Dermis microvascular lymphatic vessel endothelial cell (primary cell): ENCODE results near the gene GLB1L3. TPM values are rescaled to one million over a fixed set of nuclear protein-coding genes. Genes with fewer than 3 reads are reported as not detected.

Experiments
- DNase-seq, 2 donors: peaks; one replicate each; pipeline versions ENCODE4 v3.0.0 to v3.0.0-alpha.2; 2010; ENCODE audit warnings: low read depth in 2 of 2
- total RNA-seq: library from RNA; depleted of rRNA; stranded (reverse); fragments of >200 nt; gene quantifications from 2 replicates; pipeline ENCODE4 v1.2.1, GENCODE V29; 2014

GLB1L3 gene, protein sequence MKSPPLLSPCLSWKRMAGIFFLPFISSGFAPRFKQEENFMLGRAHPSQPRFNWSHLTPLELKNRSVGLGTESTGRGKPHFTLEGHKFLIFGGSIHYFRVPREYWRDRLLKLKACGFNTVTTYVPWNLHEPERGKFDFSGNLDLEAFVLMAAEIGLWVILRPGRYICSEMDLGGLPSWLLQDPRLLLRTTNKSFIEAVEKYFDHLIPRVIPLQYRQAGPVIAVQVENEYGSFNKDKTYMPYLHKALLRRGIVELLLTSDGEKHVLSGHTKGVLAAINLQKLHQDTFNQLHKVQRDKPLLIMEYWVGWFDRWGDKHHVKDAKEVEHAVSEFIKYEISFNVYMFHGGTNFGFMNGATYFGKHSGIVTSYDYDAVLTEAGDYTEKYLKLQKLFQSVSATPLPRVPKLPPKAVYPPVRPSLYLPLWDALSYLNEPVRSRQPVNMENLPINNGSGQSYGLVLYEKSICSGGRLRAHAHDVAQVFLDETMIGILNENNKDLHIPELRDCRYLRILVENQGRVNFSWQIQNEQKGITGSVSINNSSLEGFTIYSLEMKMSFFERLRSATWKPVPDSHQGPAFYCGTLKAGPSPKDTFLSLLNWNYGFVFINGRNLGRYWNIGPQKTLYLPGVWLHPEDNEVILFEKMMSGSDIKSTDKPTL
- not detected in 2 replicates for total RNA-seq

DNA sequence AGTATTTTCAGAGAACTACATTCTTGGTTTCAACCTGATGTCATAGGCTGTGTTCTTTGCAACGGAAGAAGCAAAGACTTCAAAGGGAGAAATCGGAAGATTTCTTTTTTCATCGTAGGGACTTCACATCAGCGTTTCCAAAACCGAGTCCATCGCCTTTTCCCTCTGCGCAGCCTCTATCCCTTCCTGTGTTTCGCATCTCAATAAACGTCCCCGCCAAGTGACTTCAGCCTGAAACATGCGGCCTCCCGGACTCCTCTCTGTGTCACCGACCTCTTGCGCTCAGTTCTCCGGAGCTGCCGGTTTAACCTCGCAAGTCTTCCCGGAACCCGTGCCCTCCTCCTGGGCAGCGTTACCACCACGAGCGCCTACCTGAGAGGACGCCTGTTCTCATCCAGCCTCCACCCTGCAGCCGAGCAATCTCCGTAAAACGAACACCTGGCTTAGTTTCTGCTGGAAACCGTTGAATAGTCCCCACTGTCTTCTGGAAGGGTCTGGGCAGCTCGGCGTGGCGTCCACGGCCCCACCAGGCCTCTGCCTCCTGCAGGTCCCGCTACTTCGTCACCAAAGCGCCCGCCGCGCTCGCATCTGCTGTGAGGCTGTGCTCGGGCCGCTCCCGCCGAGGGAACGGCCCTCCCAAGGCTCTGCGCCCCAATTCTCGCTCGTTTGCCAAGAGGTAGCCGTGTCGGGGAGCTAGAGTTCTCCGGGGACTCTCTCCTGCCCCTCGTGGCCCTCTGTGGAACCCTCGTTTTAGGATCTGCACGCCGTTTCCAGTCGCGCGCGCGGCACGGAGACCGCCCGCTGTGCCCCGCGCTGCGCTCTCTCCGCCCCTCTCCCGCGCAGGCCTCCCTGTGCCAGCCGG lies at the start of gene GLB1L3:
Gene GLB1L3 (plus strand): TSS at position 846 of the 862 bp plus-strand sequence. CDS start 362 bp downstream, outside the sequence.
- DNase-seq: peak in 1 of 2 donors; percentile 11

DNA sequence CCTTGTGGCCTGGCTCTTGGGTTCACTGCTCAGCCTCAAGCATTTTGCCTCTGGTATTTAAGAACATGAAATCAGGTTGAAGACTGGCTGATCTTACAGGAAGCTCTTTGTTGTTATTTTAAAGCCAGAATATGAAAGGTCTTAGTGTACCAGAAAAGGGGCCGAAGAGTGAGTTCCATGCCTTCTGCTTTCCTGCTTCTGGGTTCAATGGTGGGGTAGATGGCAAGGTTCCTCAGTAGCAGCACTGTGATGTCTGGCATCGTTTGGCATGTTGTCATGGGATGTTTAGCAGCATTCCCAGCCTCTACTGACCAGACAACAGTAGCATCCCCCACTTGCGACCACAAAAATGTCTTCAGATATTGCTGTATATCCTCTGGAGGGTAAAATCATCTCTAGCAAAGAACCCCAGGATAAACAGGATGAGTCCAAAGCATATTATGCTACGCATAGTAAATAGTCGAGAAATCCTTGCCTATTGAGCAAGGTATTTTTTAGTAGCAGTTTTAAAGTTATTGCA lies 49.3 kb upstream of the GLB1L3 start:
- DNase-seq: no peak

DNA sequence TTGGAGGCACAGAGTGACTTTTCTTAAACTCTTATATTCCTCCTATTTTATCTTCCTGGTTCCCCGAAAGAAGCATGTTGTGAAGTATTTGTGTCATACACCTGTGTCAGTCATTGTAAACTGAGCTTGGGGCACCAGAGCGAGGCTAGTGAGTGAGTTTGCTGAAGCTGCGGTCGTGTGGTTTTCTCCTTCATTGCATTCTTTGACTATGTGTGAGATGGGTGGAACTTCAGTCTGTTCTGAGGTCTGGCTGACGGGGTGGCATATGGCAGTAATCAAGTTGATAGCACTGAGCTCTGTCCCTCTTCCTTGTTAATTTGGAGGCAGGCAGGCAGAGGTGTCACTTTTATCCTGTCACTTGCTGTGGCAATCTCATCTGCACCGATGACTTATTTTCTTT lies 47.6 kb upstream of the GLB1L3 start:
- no peak for DNase-seq

GRCh38 chr11:134229126-134229790 lies 46.9 kb upstream of the GLB1L3 start:
- DNase-seq: no peak

- peak in 1 of 2 donors; percentile 37 for DNase-seq
Measured at GRCh38 chr11:134230339-134230738, 45.8 kb upstream of the GLB1L3 start.

- DNase-seq: no peak
Measured at GRCh38 chr11:134231958-134232659, 44.1 kb upstream of the GLB1L3 start.

GRCh38 chr11:134233729-134234179 lies 42.4 kb upstream of the GLB1L3 start:
- DNase-seq: no peak

GRCh38 chr11:134235399-134235798 lies 40.8 kb upstream of the GLB1L3 start:
- DNase-seq: peak in 1 of 2 donors; percentile 15

GRCh38 chr11:134236834-134237556 lies 39.2 kb upstream of the GLB1L3 start:
- no peak for DNase-seq

DNA sequence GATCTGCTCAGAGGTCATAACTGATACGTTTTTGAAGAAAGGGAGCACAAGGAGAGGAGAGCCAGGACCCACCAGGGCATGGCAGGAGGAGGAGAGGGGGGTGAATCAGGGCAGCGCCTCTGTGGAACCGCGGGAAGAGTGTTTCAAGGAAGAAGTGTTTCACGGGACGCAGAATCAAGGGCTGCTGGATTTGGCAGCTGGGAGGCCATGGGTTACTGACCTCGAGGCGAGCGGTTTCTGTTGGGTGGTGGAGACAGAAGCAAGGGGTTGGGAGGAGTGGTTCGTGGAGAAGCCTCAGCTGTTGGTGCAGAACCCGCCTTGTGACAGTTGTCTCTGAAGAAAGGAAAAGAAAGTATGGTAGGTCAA lies 38.6 kb upstream of the GLB1L3 start:
- DNase-seq: no peak

DNA sequence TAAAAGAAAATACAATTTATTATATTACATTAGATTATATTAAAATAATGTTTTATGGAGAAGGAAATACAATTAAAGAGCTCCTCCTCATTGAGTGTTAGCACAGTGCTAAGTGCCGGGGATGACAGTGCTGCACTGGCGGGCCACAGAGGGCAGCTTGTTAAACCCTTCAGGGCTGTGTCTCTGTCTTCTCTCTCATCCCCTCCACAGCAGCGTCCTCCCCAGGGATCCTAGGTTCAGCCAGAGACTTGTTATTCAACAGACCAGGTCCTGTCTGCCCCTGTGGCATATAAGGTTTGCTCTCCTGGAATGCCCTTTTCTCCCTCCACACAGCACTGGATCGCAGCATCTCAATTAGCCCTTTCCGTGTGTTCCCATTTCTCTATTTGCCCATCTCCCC lies 37.2 kb upstream of the GLB1L3 start:
- no peak for DNase-seq

DNA sequence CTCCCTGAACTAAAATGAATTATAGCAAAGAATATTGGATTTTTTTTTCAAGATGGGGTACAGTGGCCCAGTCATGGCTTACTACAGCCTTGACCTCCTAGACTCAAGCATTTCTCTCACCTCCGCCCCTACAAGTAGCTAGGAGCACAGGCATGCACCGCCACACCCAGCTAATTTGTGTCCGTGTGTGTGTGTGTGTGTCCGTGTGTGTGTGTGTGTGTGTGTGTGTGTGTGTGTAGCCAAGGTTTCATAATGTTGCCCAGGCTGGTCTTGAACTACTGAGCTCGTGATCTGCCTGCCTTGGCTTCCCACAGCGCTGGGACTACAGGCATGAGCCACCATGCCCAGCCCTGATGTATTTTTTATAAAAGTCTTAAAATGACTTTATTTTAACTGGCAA lies 35.6 kb upstream of the GLB1L3 start:
- DNase-seq: no peak

DNA sequence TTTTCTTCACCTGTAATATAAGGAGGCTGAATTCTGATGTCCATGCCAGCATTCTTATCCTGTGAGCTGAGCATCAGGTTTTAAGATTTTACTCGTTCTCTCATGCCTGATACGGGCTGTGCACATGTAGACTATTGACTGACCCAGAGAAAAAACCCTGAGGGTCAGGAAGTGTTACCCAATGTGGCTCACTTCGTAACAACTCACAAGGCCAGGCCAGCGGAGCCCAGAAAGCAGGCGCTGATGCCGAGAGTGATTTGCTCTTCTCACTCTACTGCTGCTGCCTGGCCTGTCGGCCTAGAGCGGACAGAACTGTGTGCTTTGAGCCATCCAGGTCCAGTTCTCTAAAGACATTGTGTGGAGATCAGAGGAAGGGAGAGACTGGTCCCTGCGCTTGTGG lies 33.8 kb upstream of the GLB1L3 start:
- DNase-seq: no peak

DNA sequence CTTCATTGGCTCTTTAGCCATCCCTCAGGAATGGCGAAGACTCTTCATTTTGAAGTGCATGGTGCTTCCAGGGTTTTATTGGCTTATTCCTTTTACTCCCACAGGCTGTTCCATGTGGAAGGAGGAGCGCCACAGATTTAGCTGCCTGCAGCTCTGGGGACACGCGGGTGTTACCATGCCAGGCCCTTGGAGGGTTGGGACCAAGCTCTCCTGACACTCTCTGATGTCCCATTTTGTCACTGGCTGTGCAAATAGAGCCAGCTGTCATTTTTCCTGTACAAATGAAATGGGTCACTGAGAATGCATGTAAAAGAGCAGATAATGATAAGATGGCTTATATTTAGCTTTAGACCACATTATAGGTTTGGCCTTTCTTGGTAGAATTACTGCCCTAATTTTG lies 32.3 kb upstream of the GLB1L3 start:
- DNase-seq: no peak

- DNase-seq: peak in 1 of 2 donors; percentile 57
Measured at GRCh38 chr11:134244593-134244992, 31.6 kb upstream of the GLB1L3 start.

- no peak for DNase-seq
Measured at GRCh38 chr11:134245434-134245833, 30.7 kb upstream of the GLB1L3 start.

GRCh38 chr11:134246100-134246499 lies 30.1 kb upstream of the GLB1L3 start:
- no peak for DNase-seq

GRCh38 chr11:134246678-134247077 lies 29.5 kb upstream of the GLB1L3 start:
- no peak for DNase-seq

- no peak for DNase-seq
Measured at GRCh38 chr11:134248910-134249480, 27.2 kb upstream of the GLB1L3 start.
